T-helper 17 cell (primary cell): ENCODE results near the gene YTHDC2. TPM values are rescaled to one million over a fixed set of nuclear protein-coding genes. Genes with fewer than 3 reads are reported as not detected.

Experiments used
- ATAC-seq: fragments of 150-1000 bp; cut with Tn5 transposase; 2 replicates; pipeline ENCODE4 v1.10.0; 2021; ENCODE audit warnings: mild to moderate bottlenecking, moderate library complexity
- DNase-seq, 3 donors: peaks; one replicate each; pipeline versions ENCODE4 v3.0.0 to v3.0.0-alpha.2; 2020 to 2021
- H3K9me3 ChIP-seq: one replicate; pipeline ENCODE4 v1.7.0; 2013; ENCODE audit warnings: low read length, mild to moderate bottlenecking; ENCODE audit not compliant: control insufficient read depth, poor library complexity, severe bottlenecking
- H3K27ac Mint-ChIP-seq: one replicate; pipeline ENCODE4 v1.8.0; 2022; ENCODE audit warnings: mild to moderate bottlenecking, moderate library complexity, mixed read lengths
- H3K27me3 Mint-ChIP-seq: one replicate; pipeline ENCODE4 v1.8.0; 2022; ENCODE audit warnings: mixed read lengths
- H3K36me3 Mint-ChIP-seq: one replicate; pipeline ENCODE4 v1.8.0; 2022; ENCODE audit warnings: low read depth, mixed read lengths
- H3K4me1 Mint-ChIP-seq: one replicate; pipeline ENCODE4 v1.8.0; 2022; ENCODE audit warnings: mild to moderate bottlenecking, mixed read lengths
- H3K4me3 Mint-ChIP-seq: one replicate; pipeline ENCODE4 v1.8.0; 2022; ENCODE audit warnings: mild to moderate bottlenecking, moderate library complexity, mixed read lengths
- total RNA-seq, 4 donors: library from RNA in 2 of 4; stranded (reverse) in 2 of 4; gene quantifications; one replicate each; pipeline ENCODE4 v1.2.3 and lab custom pipeline; 2022 to 2026

The YTHDC2 gene
- 10 to 100 TPM; 42.5 to 46.9 TPM for total RNA-seq
- total RNA-seq (lab: John Stamatoyannopoulos, UW) = 84.3 to 96.4 reads per million in 2 donors

DNA sequence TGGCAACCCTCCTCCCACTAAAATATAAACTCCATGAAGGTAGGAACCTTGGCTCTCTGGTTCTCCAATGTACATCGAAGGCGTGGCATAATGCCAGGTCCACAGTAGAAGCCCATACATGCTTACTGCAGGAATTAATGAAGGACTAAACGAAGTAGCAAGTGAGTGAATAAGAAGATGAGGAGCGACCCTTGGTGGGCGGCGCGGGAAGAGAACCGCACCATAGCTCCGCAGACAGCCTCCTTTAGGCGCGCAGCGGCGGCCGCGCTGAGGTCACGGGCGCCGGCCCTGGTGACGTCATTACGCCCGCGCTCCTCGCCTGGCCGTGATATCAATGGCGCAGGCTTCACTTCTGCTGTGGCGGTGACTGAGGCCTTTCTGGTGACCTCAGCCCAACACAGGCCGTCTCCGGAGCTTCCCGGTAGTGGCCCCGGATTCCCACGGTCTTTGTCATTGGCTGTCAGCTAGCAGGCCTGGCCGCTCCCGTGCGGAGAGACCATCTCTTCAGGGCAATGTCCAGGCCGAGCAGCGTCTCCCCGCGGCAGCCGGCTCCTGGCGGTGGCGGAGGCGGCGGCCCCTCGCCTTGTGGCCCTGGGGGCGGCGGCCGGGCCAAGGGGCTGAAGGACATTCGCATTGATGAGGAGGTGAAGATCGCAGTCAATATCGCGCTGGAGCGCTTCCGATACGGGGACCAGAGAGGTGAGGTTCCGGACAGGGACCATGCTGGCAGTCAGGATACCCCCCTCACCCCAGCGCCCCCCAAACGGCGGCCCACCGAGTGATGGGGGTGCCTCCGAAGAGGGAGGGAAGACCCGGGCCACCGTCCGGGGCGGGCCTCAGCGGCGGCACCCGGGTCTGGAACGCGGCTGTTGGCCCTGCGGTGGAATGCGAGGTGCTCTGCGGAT is at the start of gene YTHDC2:
YTHDC2 (plus strand) TSS at position 311 of the 905 bp plus-strand sequence; CDS start at position 513, 202 bp downstream.
- peak within 1 kb of the TSS; percentile 91 for H3K27ac Mint-ChIP-seq
- DNase-seq (peak; percentile 75 to 83 (median 78)), ATAC-seq (peak; percentile 96)
- H3K9me3 ChIP-seq = no peaks in the 10 kb centered on the region
- no peaks in the 10 kb centered on the region for H3K36me3 Mint-ChIP-seq
- H3K27me3 Mint-ChIP-seq = peaks cover 17% of the 10 kb centered on the region
- H3K4me1 Mint-ChIP-seq = peaks cover 24% of the 10 kb centered on the region
- peak within 1 kb of the TSS; percentile 95 for H3K4me3 Mint-ChIP-seq

DNA sequence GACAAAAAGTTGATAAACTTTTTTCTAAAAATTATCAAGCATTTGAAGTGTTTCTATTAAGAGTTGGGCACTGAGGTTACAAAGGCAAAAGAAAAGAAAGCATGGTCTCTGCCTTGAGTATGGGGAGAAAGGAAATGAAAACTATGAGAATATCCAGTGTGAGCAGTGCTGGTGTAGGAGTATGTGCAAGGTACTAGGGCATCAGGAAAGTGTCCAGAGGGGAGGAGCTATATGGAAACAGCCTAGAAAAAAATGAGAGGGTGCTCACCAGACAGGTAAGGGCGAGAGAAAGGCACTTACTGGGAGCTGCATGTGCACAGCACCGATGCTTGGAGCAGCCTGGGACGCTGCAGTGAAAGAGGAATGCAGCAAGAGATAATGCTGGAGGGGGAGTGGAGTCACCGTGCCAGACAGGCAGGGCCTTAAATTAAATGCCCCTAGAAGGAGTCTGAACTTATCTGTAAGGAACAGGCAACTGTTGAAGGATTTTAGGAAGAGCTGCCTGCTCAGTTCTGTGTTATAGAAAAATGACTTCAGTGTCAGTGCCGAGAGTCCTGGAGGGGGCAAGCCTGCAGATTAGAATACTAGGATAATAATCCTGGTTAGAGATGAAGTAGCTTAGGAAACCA is 39.3 kb upstream of the YTHDC2 start:
- H3K4me3 Mint-ChIP-seq = no peak overlapping the region
- H3K4me1 Mint-ChIP-seq = peaks cover 5% of the 10 kb centered on the region
- H3K27ac Mint-ChIP-seq = no peak overlapping the region
- peaks cover 3% of the 10 kb centered on the region for H3K36me3 Mint-ChIP-seq
- no peaks in the 10 kb centered on the region for H3K9me3 ChIP-seq
- H3K27me3 Mint-ChIP-seq = peaks cover 30% of the 10 kb centered on the region
- DNase-seq (no peak), ATAC-seq (no peak)

DNA sequence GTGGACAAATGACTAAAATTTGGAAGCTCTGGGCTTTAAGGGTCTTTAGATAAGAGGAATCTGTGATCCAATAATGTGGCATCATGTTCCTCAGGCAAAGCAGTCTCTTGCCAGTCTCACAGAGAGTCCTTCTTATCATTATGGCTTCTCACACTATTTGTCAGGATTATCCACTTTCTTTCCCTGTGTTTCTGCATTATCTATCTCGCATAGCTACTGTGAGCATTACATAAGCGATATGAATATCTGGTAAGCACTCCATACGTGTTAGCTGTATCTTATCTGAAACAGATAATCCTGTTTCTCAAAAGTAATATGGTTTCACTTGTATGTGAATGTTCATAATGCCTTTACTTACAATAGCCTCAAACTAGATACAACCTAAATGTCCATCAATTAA is 34.8 kb upstream of the YTHDC2 start:
- Mint-ChIP-seq H3K27ac (no peak overlapping the region), H3K36me3 (peaks cover 4% of the 10 kb centered on the region), H3K4me3 (no peak overlapping the region), H3K27me3 (peaks cover 32% of the 10 kb centered on the region), H3K4me1 (peaks cover 5% of the 10 kb centered on the region)
- DNase-seq (no peak), ATAC-seq (no peak)
- no peaks in the 10 kb centered on the region for H3K9me3 ChIP-seq

DNA sequence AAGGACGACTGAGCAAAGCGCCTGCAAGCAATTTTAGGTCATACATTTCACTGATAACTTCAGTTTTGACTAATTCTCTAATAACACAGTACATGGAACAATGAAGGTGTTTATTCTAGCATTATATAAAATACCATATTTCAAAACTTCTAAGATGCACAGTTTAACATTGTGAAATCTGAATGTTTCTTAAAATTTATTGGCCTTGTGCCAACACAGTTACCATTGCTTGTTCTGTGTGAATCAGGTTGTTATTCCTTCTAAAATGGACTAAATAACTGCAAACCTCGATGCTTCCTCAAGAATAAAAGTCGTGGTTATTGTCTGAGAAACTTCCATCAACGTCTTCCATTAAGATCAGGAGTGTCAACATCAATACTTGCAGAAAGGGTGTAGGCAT is 33.3 kb upstream of the YTHDC2 start:
- Mint-ChIP-seq H3K27me3 (peaks cover 34% of the 10 kb centered on the region), H3K27ac (no peak overlapping the region), H3K4me3 (no peak overlapping the region), H3K36me3 (peaks cover 2% of the 10 kb centered on the region), H3K4me1 (no peaks in the 10 kb centered on the region)
- ATAC-seq = no peak
- H3K9me3 ChIP-seq = no peaks in the 10 kb centered on the region
- no peak for DNase-seq

DNA sequence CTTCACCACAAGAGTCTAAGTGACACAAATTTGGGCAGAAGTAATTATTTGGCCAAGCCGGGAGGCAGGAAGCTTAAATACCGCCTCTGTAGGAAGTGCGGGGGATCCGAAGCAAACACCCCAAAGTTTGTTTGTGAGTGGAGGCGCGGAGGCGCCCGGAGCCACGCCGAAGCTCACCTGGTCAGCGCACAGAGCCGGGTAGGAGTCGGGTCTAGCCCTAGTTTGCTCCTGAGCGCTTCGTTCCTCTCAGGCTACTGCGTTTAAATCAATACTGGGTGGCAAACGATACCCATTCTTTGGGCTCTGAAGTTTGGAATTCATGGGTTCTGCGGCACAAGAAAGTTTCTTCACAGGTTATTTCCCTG is 26.1 kb upstream of the YTHDC2 start:
- H3K27ac Mint-ChIP-seq = no peak overlapping the region
- DNase-seq = no peak
- peak overlapping the region; percentile 92 for H3K4me3 Mint-ChIP-seq
- H3K4me1 Mint-ChIP-seq = peaks cover 13% of the 10 kb centered on the region
- H3K9me3 ChIP-seq = peaks cover 7% of the 10 kb centered on the region
- H3K36me3 Mint-ChIP-seq = peaks cover 2% of the 10 kb centered on the region
- peaks cover 51% of the 10 kb centered on the region for H3K27me3 Mint-ChIP-seq
- ATAC-seq = peak; percentile 14

DNA sequence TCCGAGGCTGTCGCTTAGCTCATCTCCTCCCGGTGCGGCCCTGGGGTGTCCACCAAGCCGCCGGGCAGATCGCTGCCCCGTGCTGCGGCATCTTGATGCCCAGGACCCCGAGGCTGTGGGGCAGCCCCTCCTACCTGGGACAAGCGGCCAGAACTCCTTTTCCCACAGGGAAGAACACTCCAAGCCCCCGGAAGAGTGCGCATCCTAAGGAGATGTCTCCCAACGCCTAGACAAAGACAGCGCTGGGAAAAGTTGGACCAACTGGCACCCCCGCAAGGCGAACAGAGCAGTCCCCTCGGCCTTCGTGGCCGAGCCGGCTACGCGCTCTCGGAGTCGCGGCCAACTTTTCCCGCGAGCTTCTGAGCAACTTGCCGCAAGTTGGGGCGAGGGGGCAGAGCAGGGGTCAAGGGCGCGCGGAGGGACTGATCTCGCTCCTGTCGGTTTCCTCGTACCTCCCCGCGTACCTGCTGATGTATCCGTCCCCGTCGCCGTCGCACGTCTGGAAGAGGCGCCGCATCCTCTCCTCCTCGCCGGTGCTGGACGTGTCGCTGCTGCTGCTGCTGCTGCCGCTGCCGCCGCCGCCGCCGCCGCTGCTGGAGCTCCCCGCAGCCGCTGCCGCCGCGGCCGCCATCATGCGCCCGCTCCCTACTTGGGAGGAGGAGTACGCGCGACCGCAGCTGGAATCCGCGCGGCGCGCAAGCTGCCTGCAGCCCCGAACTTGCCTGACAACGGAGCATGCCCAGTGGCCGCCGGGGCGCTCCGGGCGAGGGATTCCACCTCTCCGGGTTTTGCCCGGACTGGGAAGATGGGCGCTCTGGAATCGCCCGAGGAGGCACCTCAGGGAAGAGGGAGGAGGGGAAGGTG is 25.5 kb upstream of the YTHDC2 start, which contains the start of gene MCC:
MCC (minus strand) TSS at position 673 of the 864 bp plus-strand sequence.
- peaks cover 7% of the 10 kb centered on the region for H3K9me3 ChIP-seq
- Mint-ChIP-seq H3K27ac (no peak within 1 kb of the TSS), H3K4me1 (peaks cover 13% of the 10 kb centered on the region), H3K4me3 (peak within 1 kb of the TSS; percentile 92), H3K36me3 (peaks cover 2% of the 10 kb centered on the region), H3K27me3 (peaks cover 49% of the 10 kb centered on the region)
- ATAC-seq (peak; percentile 68), DNase-seq (peak; percentile 13 to 20 (median 20))

DNA sequence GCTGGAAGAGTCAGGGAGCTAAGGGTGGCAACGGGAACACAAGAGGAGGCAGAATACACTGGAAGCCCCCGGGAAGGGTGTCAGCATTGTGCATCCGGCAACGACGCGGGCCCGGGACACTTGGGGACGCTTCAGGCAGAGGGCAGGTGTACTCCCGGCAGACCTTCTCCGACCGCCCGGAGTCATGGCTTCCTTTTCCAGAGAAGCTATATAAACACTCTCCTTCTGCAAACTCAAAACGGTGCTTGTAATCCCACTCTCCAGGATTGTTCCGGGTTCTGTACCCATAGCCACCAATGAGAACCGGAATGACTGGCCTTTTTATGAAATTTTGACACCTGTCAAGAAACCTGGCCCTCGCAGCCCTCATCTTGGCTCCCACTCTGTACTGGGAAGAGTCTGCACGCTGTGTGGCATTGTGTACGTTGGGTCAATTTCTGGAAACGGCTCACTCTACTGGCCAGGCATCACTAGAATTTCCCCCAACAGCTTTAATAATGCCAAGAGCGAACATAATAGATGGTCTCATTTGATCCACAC is 24.8 kb upstream of the YTHDC2 start:
- Mint-ChIP-seq H3K4me3 (peak overlapping the region; percentile 92), H3K4me1 (peaks cover 13% of the 10 kb centered on the region), H3K36me3 (peaks cover under 1% of the 10 kb centered on the region), H3K27ac (no peak overlapping the region), H3K27me3 (peaks cover 44% of the 10 kb centered on the region)
- ATAC-seq (no peak), DNase-seq (no peak)
- peaks cover 7% of the 10 kb centered on the region for H3K9me3 ChIP-seq

DNA sequence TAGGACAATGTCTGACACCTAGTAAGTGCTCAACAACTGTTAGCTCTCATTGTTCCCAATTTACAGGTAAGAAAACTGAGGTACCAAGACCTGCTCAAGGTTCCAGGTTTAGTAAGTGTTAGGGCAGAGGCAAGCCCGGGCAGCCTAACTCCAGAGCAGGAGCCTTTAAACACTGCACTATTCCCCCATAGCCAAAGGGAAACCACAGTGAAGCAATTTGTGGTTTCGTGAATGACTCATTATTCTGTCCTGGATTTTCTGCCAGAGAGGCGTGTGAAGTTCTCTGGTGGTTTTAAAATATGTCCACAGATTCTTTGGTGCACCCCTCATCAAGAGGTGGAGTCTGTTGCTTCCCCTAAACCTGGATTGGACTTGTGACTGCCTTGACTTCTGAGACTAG is 24.2 kb upstream of the YTHDC2 start:
- Mint-ChIP-seq H3K27ac (no peak overlapping the region), H3K4me3 (peak overlapping the region; percentile 92), H3K36me3 (no peaks in the 10 kb centered on the region), H3K27me3 (peaks cover 38% of the 10 kb centered on the region), H3K4me1 (peaks cover 13% of the 10 kb centered on the region)
- H3K9me3 ChIP-seq = peaks cover 7% of the 10 kb centered on the region
- DNase-seq (no peak), ATAC-seq (peak; percentile 78)

DNA sequence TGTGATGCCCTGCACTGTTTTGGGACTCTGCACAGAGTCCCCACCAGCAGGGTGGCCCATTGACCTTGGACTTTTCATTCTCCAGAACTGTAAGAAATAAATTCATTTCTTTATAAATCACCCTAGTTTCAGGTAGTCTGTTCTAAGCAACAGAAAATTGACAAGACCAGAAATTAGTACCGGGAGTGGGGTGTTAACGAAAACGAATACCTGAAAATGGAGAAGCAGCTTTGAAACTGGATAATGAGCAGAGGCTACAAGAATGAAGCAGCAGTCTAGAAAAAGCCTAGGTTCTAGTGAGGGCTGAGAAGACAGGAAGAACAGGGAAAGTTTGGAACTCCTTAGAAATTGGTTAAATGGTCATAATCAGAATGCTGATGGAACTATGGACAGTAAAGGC is 23.2 kb upstream of the YTHDC2 start:
- Mint-ChIP-seq H3K27ac (no peak overlapping the region), H3K4me3 (no peak overlapping the region), H3K36me3 (no peaks in the 10 kb centered on the region), H3K27me3 (peaks cover 29% of the 10 kb centered on the region), H3K4me1 (peaks cover 13% of the 10 kb centered on the region)
- H3K9me3 ChIP-seq = peaks cover 7% of the 10 kb centered on the region
- no peak for DNase-seq
- ATAC-seq = no peak

DNA sequence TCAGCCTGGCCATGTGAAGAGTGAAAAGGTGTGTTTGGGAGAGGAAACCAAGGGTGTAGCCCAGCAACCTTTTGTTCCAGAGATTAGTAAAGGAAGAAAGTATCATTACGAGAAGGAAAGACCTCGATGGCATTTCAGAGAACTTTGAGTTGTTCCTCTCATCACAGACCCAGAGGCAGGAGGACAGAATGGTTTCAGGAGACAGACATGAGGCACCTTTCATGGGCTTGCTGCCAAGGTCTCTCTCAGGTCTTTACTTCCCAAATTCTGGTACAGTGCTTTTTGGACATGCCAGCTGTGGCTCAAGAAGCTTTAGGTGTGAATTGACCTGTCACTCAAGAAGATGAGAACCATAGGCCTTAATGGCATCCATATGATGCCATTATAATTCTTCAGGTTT is 22.5 kb upstream of the YTHDC2 start:
- Mint-ChIP-seq H3K27ac (no peak overlapping the region), H3K4me1 (peaks cover 13% of the 10 kb centered on the region), H3K36me3 (no peaks in the 10 kb centered on the region), H3K4me3 (no peak overlapping the region), H3K27me3 (peaks cover 22% of the 10 kb centered on the region)
- ATAC-seq = no peak
- peaks cover 7% of the 10 kb centered on the region for H3K9me3 ChIP-seq
- no peak for DNase-seq

DNA sequence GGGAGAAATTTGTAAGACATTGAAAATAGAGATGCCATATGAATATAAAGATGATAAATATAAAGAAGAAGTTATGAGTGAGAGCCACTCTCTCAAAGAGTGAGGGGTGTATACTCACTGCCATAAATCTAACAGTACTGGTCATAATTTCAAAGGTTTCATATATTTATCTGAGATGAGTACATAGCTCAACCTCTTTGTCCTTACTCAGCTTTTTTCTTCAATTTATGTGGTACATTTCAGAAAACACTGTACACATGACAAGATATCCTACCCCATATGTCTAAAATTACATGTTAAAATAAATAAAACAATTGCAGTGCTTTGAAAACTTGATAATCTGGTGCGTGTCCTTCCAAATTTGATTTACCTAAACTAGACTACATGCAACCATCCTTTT is 20.0 kb upstream of the YTHDC2 start:
- ATAC-seq (no peak), DNase-seq (no peak)
- H3K36me3 Mint-ChIP-seq = no peaks in the 10 kb centered on the region
- H3K27ac Mint-ChIP-seq = no peak overlapping the region
- no peak overlapping the region for H3K4me3 Mint-ChIP-seq
- H3K27me3 Mint-ChIP-seq = peaks cover 19% of the 10 kb centered on the region
- H3K9me3 ChIP-seq = peaks cover 7% of the 10 kb centered on the region
- H3K4me1 Mint-ChIP-seq = peaks cover 6% of the 10 kb centered on the region

DNA sequence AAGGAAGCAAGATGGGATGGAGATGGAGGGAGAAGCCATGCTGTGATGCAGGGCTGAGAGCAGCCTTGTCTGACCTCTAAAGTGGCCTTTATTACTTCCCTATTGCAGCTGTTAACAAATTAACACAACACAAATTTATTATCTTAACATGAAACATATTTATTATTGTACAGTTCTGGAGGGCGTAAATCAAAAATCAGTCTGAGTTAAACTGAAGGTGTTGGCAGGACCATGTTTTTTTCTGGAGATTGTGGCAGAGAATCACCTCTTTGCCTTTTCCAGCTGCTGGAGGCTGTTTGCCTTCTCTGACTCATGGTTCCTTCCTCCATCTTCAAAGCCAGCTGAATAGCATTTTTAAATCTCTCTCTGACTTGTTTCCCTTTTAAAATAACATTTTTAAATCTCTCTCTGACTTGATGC is 18.1 kb upstream of the YTHDC2 start:
- H3K4me3 Mint-ChIP-seq = no peak overlapping the region
- H3K36me3 Mint-ChIP-seq = no peaks in the 10 kb centered on the region
- H3K4me1 Mint-ChIP-seq = no peaks in the 10 kb centered on the region
- no peak overlapping the region for H3K27ac Mint-ChIP-seq
- H3K9me3 ChIP-seq = peaks cover 3% of the 10 kb centered on the region
- H3K27me3 Mint-ChIP-seq = peaks cover 12% of the 10 kb centered on the region
- DNase-seq (no peak), ATAC-seq (no peak)
